K562 (cell line): Measurements from ENCODE around the gene UPF1. TPM values are rescaled to one million over a fixed set of nuclear protein-coding genes. Genes with fewer than 3 reads are reported as not detected.

ENCODE experiments used
- ARNT ChIP-seq, 2 experiments: fragments of 450-650 bp; IDR thresholded peaks; 2 replicates each; pipeline ENCODE4 v1.6.1; 2016; ENCODE audit warnings: mild to moderate bottlenecking in 1 of 2
- FOXM1 ChIP-seq, 2 experiments: fragments of 450-650 bp in 1 of 2; sonication (generic) in 1 of 2; formaldehyde crosslinking in 1 of 2; IDR thresholded peaks; 2 replicates each; pipeline versions ENCODE4 v1.6.1 to v1.9.0; 2017 to 2022; ENCODE audit warnings: low read depth in 2 of 2, mild to moderate bottlenecking in 2 of 2, missing genetic modification reagents in 1 of 2, moderate library complexity in 1 of 2
- HDAC2 ChIP-seq: fragments of 450-650 bp; IDR thresholded peaks from 2 replicates; pipeline ENCODE4 v1.6.1; 2016; ENCODE audit warnings: mild to moderate bottlenecking
- HOXB6 ChIP-seq: fragments of 250-450 bp; sonication (Bioruptor Pico); IDR thresholded peaks from 2 replicates; pipeline ENCODE4 v1.5.1; 2022; ENCODE audit warnings: mild to moderate bottlenecking, borderline replicate concordance
- MEIS2 ChIP-seq: fragments of 450-650 bp; IDR thresholded peaks from 2 replicates; pipeline ENCODE4 v1.6.1; 2014; ENCODE audit warnings: mild to moderate bottlenecking; ENCODE audit not compliant: partially characterized antibody
- NCOA2 ChIP-seq, 2 experiments: fragments of 450-650 bp; IDR thresholded peaks; 2 replicates each; pipeline ENCODE4 v1.6.1; 2018; ENCODE audit warnings: mild to moderate bottlenecking in 2 of 2, moderate library complexity in 1 of 2; ENCODE audit not compliant: partially characterized antibody in 2 of 2
- RBM14 ChIP-seq: fragments of 200-400 bp; formaldehyde crosslinking; IDR thresholded peaks from 2 replicates; pipeline ENCODE4 v1.6.1; 2018; ENCODE audit warnings: low read depth, mild to moderate bottlenecking, low read length, moderate library complexity, borderline replicate concordance; ENCODE audit not compliant: insufficient read depth
- SAP30 ChIP-seq: fragments of 200-600 bp; sonication (generic); IDR thresholded peaks from 2 replicates; pipeline ENCODE4 v1.6.1; 2012; ENCODE audit warnings: borderline replicate concordance, low read depth, mild to moderate bottlenecking, moderate library complexity, low read length, control low read depth, inconsistent platforms; ENCODE audit not compliant: insufficient read depth, poor library complexity, severe bottlenecking
- SIN3A ChIP-seq, 2 experiments: fragments of 150-350 bp in 1 of 2; IDR thresholded peaks; 2 replicates each; pipeline ENCODE4 v1.6.1; 2011 to 2016; ENCODE audit warnings: borderline replicate concordance in 2 of 2, low read depth in 2 of 2, low read length in 2 of 2, mild to moderate bottlenecking in 2 of 2, moderate library complexity in 2 of 2; ENCODE audit not compliant: control insufficient read depth in 1 of 2
- SIX5 ChIP-seq, 2 experiments: IDR thresholded peaks; 2 replicates each; pipeline ENCODE4 v1.6.1; 2011; ENCODE audit warnings: low read length in 2 of 2, borderline replicate concordance in 1 of 2, low read depth in 1 of 2, mild to moderate bottlenecking in 1 of 2, moderate library complexity in 1 of 2; ENCODE audit not compliant: insufficient read depth in 1 of 2
- SP2 ChIP-seq: IDR thresholded peaks from 2 replicates; pipeline ENCODE4 v1.6.1; 2011; ENCODE audit warnings: mild to moderate bottlenecking, low read depth, low read length, moderate library complexity; ENCODE audit not compliant: poor library complexity, severe bottlenecking; ENCODE audit errors: extremely low read depth
- THRAP3 ChIP-seq: fragments of 450-650 bp; IDR thresholded peaks from 2 replicates; pipeline ENCODE4 v1.6.1; 2016; ENCODE audit warnings: mild to moderate bottlenecking, inconsistent platforms, borderline replicate concordance
- ZBTB8A ChIP-seq: fragments of 450-650 bp; IDR thresholded peaks from 2 replicates; pipeline ENCODE4 v1.6.1; 2018; ENCODE audit warnings: mild to moderate bottlenecking, moderate library complexity; ENCODE audit not compliant: partially characterized antibody
- ZNF583 ChIP-seq: fragments of 250-450 bp; sonication (Bioruptor Pico); IDR thresholded peaks from 2 replicates; pipeline ENCODE4 v1.4.0; 2020
- ZNF707 ChIP-seq: fragments of 250-450 bp; sonication (Bioruptor Pico); conservative IDR thresholded peaks from 2 replicates; pipeline ENCODE4 v1.8.0; 2022; ENCODE audit warnings: inconsistent platforms, mild to moderate bottlenecking, moderate library complexity
- polyA plus RNA-seq, 8 experiments: library from polyadenylated mRNA; depleted of rRNA in 4 of 8; stranded (reverse) in 5 of 8; unstranded in 3 of 8; fragments of >200 nt; fragmentation: Nextera tagmentation in 2 of 8; fragmentation: Illumina TruSeq in 1 of 8; extraction: Ambion mirVana in 2 of 8; extraction: Trizol in 1 of 8; gene quantifications; 2 replicates each; pipeline versions ENCODE4 v1.2.1 to v1.2.3, GENCODE V29; 2011 to 2014; ENCODE audit warnings: inconsistent platforms in 1 of 8, missing spikeins in 1 of 8
- total RNA-seq, 7 experiments: library from RNA; depleted of rRNA in 6 of 7; stranded (reverse); fragments of >200 nt in 6 of 7; fragmentation: Illumina TruSeq in 2 of 7; extraction: Trizol in 2 of 7; gene quantifications; 2 replicates each; pipeline versions ENCODE4 v1.2.1 to v1.2.3, GENCODE V29; 2011 to 2021; ENCODE audit warnings: low replicate concordance in 1 of 7
- TF ChIP-seq, protein P1 (sequence below): fragments of 200-800 bp; sonication (Bioruptor generic); IDR thresholded peaks from 2 replicates; pipeline ENCODE4 v1.6.1; 2017; ENCODE audit warnings: missing genetic modification characterization, missing compliant biosample characterization
- TF ChIP-seq, protein P2 (sequence below): fragments of 450-650 bp; IDR thresholded peaks from 2 replicates; pipeline ENCODE4 v1.6.1; 2016; ENCODE audit warnings: mild to moderate bottlenecking
- TF ChIP-seq, protein P3 (sequence below): sonication (generic); formaldehyde crosslinking; IDR thresholded peaks from 2 replicates; pipeline ENCODE4 v1.8.0; 2022; ENCODE audit warnings: mild to moderate bottlenecking, low read depth, missing genetic modification reagents
- TF ChIP-seq, protein P4 (sequence below): sonication (generic); formaldehyde crosslinking; IDR thresholded peaks from 2 replicates; pipeline ENCODE4 v1.9.0; 2022; ENCODE audit warnings: mild to moderate bottlenecking, missing genetic modification reagents
- TF ChIP-seq, protein P5 (sequence below): IDR thresholded peaks from 2 replicates; pipeline ENCODE4 v1.6.1; 2011; ENCODE audit not compliant: insufficient read length; ENCODE audit errors: extremely low read depth

The UPF1 gene
- total and polyA plus RNA-seq, 9 of the 15 experiments (the other 6 are each of a cell fraction or from before 2014, with no cell fraction given), result 0.34 to 103 (median 27.9) TPM

DNA sequence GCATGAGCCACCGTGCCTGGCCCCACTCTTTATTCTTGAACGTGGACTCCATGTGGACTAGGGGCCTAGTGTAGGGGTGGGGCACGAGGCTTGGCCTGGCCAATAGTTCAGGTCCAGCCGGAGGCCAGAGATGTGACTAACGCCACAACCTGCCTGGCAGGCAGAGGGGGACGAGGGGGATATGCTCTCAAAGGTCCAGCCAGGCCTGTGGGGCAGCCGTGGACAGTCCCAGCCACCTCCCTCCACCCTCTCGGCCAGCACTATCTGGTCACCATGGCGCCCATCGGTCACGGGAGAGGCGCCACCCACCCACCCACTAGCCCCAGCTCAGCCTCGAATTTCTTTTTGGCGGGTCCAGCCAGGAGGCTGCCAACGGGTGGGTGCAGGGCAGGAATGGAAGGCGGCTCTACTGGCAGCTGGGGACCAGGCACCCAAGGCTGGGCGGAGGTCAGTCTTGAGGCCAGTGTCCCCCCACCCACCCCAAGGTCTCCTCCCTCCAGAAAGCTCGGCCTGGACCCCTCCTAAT is 66.4 kb downstream of the UPF1 start (continued):
- no peak for TF ChIP-seq RBM14
- TF ChIP-seq ARNT (IDR thresholded peaks at IDR 0.05), result no peak
- no peak for TF ChIP-seq HOXB6 (CRISPR knock-in tag)
- no peak for TF ChIP-seq SP2
- TF ChIP-seq ZNF707 (CRISPR knock-in tag), result no peak
- TF ChIP-seq SAP30, result no peak
- no peak for TF ChIP-seq ZBTB8A
- TF ChIP-seq, protein P1, sequence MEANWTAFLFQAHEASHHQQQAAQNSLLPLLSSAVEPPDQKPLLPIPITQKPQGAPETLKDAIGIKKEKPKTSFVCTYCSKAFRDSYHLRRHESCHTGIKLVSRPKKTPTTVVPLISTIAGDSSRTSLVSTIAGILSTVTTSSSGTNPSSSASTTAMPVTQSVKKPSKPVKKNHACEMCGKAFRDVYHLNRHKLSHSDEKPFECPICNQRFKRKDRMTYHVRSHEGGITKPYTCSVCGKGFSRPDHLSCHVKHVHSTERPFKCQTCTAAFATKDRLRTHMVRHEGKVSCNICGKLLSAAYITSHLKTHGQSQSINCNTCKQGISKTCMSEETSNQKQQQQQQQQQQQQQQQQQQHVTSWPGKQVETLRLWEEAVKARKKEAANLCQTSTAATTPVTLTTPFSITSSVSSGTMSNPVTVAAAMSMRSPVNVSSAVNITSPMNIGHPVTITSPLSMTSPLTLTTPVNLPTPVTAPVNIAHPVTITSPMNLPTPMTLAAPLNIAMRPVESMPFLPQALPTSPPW (CRISPR knock-in tag), result peak; percentile 57; the same call in 1 of the 2 replicates
- TF ChIP-seq FOXM1 (IDR thresholded peaks at IDR 0.05; ENCODE audit: low read depth), result no peak
- no peak for TF ChIP-seq FOXM1 (CRISPR knock-in tag; IDR thresholded peaks at IDR 0.05; ENCODE audit: low read depth)
- TF ChIP-seq, protein P2, sequence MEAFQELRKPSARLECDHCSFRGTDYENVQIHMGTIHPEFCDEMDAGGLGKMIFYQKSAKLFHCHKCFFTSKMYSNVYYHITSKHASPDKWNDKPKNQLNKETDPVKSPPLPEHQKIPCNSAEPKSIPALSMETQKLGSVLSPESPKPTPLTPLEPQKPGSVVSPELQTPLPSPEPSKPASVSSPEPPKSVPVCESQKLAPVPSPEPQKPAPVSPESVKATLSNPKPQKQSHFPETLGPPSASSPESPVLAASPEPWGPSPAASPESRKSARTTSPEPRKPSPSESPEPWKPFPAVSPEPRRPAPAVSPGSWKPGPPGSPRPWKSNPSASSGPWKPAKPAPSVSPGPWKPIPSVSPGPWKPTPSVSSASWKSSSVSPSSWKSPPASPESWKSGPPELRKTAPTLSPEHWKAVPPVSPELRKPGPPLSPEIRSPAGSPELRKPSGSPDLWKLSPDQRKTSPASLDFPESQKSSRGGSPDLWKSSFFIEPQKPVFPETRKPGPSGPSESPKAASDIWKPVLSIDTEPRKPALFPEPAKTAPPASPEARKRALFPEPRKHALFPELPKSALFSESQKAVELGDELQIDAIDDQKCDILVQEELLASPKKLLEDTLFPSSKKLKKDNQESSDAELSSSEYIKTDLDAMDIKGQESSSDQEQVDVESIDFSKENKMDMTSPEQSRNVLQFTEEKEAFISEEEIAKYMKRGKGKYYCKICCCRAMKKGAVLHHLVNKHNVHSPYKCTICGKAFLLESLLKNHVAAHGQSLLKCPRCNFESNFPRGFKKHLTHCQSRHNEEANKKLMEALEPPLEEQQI, result no peak
- TF ChIP-seq, protein P3, sequence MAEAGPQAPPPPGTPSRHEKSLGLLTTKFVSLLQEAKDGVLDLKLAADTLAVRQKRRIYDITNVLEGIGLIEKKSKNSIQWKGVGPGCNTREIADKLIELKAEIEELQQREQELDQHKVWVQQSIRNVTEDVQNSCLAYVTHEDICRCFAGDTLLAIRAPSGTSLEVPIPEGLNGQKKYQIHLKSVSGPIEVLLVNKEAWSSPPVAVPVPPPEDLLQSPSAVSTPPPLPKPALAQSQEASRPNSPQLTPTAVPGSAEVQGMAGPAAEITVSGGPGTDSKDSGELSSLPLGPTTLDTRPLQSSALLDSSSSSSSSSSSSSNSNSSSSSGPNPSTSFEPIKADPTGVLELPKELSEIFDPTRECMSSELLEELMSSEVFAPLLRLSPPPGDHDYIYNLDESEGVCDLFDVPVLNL (CRISPR knock-in tag), result 0 out of 2 replicates have a peak, but pooled peaks have one; percentile 63
- TF ChIP-seq SIX5 (IDR thresholded peaks at IDR 0.05; ENCODE audit: borderline replicate concordance in 1 of 2, insufficient read depth in 1 of 2, low read depth in 1 of 2, low read length in 2 of 2), result no peak
- TF ChIP-seq HDAC2, result no peak
- TF ChIP-seq NCOA2 (IDR thresholded peaks at IDR 0.05; ENCODE audit: partially characterized antibody in 2 of 2), result no peak
- TF ChIP-seq THRAP3, result no peak
- no peak for TF ChIP-seq SIN3A (IDR thresholded peaks at IDR 0.05; ENCODE audit: borderline replicate concordance in 2 of 2, control insufficient read depth in 1 of 2, low read depth in 2 of 2, low read length in 2 of 2)
- TF ChIP-seq, protein P4, sequence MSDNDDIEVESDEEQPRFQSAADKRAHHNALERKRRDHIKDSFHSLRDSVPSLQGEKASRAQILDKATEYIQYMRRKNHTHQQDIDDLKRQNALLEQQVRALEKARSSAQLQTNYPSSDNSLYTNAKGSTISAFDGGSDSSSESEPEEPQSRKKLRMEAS (CRISPR knock-in tag), result peak; percentile 77
- TF ChIP-seq, protein P5, sequence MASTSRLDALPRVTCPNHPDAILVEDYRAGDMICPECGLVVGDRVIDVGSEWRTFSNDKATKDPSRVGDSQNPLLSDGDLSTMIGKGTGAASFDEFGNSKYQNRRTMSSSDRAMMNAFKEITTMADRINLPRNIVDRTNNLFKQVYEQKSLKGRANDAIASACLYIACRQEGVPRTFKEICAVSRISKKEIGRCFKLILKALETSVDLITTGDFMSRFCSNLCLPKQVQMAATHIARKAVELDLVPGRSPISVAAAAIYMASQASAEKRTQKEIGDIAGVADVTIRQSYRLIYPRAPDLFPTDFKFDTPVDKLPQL, result no peak
- TF ChIP-seq ZNF583 (CRISPR knock-in tag), result no peak
- TF ChIP-seq MEIS2, result no peak
